ENCODE measurements around the gene SNORC.

Gene SNORC

DNA sequence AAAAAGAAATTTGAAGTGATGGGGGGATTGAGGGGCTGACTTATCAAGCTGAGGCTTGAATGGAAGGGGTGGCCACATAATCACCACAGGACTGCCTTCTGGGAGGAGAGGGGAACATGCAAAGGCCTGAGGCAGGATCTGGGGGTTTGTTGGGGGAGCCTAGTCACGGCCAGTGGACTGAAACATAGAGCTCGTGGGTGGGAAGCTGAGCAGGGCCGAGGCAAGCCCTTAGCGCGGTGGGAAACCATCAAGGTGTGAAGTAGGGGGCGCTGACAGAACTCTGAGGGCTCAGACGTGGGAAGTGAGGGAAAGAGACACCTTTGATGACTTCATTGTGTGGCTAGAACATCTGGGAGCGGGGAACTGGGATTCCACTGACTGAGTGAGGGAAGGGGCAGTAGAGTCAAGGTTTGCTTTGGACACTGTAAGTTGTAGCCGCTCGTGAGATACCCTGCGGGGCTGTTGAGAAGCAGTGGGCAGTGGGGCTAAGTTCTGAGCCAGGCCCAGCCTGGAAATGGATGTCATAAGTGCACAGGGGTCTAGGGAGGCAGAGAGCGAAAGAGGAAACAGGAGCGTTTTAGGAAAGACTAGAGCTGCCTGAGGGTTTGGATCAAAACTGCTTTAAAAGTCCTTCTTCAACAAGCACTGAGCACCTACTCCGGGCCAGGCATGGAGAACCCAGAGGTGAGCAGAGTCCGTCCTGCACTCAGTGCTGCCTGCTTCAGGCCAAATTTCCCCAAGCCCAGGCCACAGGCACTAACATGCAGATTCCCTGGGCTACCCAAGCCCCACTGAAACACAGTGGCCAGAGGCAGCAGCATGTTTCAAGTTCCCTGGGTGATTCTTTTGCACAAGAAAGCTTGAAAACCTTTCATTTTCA, 686 bp upstream of the SNORC start:
- no peak for DNase-seq (ENCODE audit: low read depth in 2 of 2)

DNA sequence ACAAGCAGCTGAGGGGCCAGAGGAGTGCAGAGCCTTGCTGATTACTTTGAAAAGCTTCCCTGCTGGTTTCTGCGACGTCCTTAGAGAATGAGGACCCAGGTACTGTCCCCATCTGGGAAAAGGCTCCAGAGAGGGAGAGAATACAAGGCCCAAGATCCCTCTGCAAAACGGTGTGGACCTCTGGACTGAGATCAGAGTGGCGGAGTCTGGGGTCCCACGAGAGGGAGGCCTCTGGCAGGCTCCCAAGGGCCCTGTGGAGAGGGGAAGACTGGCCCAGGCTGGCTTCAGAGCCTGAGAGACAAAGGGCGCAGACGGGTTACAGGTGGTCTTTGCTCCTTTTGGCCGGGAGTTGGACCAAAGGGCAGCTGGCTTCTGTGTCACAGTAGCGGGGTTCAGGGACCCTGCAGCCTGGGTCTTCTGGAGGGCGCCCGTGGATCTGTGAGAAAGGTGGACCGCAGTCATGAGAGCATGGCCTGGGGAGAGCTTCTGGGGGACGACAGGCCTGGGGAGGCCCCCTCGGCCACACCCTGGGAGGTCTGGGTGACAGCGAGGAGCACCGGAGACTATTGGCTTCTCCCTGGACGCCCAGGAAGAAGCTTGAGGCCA, 805 bp downstream of the SNORC start:
- no peak for DNase-seq (ENCODE audit: low read depth in 2 of 2)

DNA sequence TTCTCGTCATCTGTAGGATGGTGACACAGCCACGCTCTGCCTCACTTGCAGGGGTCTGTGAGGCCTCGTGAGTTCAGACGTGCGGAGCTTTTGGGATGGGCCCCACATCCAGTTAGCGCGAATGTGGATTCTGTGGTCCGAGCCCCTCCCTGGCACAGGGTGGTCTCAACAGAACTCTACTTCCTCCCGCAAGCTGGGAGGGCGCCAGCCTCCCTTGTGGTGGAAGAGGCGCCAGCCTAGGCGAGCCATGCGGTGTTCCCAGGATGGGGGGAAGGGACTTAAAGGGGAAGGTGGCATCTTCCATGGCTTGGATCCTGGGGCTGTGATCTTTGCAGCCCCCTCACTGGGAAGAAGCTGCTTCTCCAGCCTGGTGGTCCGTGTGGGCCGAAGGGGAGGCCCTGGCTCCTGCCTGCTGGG, 1.4 kb downstream of the SNORC start:
- no peak for DNase-seq (ENCODE audit: low read depth in 2 of 2)

DNA sequence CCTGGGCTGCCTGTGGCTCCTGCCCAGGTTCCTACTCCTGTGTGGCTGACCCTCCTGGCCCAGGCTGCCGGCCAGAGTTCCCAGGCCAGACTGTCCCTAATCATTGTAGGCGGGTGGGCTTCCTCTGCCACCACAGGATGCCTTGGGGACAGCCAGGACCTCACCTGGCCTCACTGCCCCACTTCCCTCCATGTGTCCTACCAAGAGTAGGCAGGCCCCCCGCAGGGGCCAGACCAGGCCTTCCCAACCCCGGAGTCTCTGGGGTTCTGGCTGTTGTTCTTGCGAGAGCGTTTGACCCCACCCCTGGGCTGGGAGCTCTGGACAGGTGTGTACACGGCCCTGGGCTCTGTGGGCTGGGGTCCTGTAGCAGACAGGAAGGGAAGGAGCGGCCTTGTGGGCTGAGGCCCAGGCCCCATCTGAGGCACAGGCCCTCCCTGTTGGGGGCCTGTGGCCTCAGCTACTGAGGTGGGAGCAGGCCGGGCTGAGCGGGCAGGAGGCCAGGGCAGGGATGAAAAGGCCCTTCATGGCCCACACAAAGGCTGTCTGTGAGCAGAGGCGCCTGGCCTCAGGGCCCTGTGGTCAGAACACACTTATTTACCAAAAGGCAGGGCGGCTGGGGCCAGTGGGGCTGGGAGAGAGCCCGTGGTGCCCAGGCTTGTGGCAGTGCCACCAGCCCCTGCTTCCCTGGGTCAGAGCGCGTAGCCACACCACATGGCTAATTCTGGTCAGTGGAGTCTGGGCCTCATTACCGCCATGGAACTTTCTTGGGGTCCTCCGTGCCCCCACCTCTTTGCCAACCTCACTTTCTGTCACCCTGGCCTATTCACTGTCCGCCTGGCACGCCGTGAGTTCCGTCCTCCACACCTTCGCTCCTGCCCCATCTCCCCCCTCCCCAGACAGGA, 2.0 kb downstream of the SNORC start:
- DNase-seq (ENCODE audit: low read depth in 2 of 2), result no peak

DNA sequence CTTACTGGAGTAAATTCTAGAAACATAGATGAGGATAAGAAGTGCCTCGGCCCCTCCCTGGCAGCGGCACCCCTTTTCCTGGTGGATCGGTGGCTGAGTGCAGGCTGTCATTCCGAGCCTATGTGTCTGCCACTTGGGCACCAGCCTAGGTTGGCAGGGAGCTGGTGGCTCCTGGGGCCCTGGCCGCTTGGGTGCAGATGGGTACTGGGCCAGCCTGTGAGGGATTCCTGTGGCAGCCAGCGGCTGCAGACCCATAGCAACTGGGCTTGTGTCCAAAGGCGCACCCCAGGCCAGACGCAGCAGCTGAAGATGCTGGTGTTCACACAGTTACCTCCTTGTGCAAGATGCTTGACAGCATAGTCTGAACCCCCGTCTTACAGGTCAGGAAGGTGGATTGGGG, 2.8 kb downstream of the SNORC start:
- DNase-seq (ENCODE audit: low read depth in 2 of 2), result no peak

DNA sequence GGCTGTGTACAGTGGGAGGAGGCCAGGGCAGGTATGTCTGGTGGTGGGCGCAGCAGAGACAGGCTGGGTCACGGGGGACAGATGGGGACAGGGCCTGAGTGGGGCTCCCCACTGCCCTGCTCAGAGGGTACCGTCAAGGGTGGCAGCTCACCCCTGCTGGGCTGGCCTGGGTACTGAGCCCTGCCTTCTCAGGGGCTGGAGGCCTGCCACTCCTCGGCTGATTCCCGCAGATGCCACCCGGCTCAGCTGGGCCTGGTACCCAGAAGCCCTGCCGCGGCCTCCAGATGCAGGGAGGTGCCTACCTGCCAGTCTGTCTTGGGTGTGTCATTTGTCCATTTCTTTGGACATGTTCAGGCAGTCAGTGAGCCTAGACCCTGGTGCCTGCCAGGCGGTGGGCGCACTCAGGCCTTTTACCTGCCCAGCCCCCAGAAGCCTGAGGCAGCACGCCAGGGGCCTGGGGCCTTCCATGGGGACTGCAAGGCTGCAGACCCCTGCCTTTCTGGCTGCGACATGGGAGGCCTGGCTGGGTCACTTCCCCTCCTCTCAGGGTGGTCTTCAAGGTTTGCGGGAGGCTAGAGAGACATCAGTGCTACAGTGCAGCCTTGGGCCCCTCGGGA, 3.3 kb downstream of the SNORC start:
- DNase-seq (ENCODE audit: low read depth in 2 of 2), result no peak

DNA sequence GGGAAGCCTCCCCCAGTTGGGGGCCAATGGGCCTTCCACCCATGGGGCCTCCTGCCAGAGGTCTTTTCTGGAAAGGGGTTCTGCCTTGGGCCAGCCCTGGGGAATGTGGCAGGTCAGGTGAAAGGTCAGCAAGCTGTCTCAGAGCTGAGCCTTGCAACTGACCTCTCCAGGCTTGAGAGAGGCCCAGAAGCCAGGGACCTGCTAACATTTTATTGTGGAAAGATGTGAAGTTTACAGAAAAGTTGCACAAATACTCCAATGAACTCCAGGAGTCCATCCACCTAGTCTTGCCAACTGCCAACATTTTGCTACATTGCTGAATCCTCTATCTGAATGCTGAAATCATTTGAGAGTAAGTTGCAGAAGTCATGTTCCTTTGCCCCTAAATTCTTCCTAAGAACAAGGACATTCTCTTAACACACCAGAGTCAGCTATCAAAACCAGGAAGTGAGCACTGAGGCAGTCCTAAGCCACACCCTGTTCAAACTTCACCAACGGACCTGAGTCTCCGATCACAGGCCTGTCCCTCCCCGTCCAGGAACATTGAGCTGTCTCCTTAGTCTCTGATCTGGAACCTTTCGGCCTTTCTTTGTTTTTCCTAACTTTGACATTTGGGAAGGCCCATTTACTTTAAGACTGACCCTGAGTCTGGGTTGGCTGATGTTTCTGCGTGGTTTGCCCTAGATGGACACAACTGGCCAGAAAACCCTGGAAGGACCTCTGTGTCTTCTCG, 4.0 kb downstream of the SNORC start:
- DNase-seq (ENCODE audit: low read depth in 2 of 2), result no peak

DNA sequence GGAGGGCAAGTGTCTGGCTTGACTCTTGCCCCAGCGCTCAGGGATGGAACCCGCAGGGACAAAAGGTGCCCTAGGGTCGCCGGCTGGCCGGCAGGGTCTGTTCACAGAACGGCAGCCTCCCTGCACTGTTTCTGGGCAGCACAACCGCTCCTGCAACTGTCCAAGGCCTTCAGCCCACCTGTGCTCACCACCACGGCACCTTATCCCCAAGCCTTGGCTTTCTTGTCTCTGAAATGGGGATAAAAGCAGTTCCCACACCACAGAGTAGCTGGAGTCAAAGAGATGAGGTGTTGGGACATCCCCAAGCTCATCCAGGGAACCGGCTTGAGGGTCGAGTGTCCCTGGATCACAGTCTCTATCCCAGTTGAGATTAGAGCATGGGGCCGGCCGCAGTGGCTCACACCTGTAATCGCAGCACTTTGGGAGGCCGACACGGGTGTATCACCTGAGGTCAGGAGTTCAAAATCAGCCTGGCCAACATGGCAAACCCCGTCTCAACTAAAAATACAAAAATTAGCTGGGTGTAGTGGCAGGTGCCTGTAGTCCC, 4.7 kb downstream of the SNORC start:
- DNase-seq (ENCODE audit: low read depth in 2 of 2), result no peak

DNA sequence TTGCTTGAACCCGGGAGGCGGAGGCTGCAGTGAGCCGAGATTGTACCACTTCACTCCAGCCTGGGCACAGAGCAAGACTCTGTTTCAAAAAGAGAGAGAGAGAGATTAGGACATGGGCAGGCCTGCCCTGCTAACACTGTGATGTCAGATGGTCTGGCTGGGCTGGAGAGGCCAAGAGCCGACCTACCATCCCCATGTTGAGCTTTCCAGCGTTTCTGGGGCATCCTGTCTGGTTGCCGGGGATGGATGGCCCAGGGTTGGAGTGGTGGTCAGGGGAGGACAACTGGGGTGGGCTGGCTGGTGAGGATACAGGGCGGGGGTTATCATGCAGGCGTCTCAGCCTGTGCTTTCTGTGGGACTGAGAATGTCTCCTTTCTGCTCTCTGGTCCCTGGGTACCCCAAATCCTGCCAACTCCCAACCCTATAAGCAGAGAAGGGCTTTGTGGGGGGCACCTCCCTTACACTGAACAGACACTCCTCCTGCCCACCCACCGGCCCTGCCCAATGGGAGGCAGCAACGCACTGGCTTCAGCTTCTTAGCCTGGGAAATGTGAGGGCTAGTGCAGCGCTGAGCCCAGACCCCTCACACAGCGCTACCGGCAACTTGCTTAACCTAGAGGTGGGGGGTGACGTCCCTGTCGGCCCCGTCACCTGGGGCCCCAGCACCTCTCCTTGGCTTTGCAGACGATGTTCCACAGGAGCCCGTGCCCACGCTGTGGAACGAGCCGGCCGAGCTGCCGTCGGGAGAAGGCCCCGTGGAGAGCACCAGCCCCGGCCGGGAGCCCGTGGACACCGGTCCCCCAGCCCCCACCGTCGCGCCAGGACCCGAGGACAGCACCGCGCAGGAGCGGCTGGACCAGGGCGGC, 5.4 kb downstream of the SNORC start:
- no peak for DNase-seq (ENCODE audit: low read depth in 2 of 2)

DNA sequence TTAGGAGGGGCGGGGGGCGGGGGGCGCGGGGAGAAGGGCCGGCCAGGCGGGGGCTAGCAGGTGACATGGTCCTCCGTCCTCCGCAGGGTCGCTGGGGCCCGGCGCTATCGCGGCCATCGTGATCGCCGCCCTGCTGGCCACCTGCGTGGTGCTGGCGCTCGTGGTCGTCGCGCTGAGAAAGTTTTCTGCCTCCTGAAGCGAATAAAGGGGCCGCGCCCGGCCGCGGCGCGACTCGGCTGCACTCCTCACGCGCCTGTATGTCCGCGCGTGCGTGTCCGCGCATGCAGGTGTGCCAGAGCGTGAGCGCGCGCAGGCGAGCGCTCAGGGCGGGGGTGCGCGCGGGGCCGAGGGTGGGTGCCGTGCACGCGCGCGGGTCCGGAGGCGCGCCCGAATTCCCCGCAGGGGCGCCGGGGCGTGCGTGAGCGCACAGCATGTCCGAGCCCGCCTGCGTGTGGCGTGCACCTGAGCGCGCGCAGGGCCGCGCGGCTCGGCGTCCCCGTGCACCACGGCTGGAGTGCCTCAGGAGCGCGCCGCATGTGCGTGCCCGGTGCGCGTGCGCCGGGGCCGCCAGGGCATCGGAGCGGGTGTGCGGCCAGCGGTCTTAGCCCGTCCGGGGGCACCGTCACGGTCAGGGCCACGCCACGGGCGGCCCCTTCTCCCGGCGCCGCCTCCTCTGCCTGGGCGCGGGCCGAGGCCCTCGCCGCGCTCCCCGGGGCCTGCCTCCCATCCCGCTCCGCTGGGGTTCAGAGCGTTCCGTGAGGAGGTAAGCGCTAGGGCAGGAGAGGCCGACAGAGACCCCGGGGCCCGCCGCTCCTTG, 6.3 kb downstream of the SNORC start:
- peak in 1 of 2 donors; percentile 25 for DNase-seq (ENCODE audit: low read depth in 2 of 2)

DNA sequence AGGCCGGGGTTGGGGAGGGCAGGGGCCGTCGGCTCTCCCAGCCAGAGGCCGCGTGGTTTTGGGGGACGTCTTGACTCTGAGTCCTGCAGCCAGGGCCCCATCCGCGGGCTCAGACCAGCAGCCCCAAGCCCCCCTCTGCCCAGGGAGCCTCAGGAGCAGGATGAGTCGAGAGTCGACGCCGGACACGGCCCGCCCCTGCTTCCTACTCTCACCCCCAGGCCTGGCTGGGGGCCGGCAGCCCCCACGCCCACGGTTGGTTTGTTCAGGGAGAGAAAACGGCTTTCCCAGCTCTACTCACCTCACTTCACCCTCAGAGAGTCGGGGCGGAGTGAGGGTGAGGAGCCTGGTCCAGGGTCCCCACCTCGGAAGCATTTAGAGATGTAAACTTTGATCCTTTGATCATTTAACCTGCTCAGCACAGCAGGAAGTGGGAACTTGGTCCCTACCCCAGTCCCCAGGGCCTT, 6.9 kb downstream of the SNORC start:
- DNase-seq (ENCODE audit: low read depth in 2 of 2), result no peak

DNA sequence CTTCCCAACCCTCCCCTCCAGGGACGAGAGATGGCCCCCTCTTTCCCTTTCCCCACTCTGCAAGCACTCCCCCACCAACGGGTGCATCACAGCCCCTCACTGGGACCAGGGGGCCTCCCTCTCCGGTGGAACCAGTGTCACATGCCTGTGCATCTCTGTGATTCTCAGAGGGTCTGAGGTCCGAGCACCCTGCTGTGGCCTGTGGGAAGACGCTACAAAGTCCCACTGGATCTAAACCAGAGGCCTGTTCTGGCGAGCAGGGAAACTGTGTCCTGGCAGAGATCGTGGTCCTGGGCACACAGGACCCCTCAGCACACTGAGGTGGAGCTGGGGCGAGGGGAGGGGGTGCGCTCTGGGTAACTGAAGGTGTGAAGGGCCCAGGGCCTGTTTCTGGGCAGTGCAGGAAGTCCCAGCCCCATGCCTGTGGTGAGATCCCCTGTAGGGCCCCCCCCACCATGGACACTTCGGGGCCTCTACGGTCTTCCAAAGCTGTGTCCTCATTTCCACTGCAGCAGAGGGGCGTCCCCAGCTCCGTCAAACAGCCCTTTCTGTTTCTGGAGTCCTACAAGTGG, 8.0 kb downstream of the SNORC start:
- no peak for DNase-seq (ENCODE audit: low read depth in 2 of 2)

DNA sequence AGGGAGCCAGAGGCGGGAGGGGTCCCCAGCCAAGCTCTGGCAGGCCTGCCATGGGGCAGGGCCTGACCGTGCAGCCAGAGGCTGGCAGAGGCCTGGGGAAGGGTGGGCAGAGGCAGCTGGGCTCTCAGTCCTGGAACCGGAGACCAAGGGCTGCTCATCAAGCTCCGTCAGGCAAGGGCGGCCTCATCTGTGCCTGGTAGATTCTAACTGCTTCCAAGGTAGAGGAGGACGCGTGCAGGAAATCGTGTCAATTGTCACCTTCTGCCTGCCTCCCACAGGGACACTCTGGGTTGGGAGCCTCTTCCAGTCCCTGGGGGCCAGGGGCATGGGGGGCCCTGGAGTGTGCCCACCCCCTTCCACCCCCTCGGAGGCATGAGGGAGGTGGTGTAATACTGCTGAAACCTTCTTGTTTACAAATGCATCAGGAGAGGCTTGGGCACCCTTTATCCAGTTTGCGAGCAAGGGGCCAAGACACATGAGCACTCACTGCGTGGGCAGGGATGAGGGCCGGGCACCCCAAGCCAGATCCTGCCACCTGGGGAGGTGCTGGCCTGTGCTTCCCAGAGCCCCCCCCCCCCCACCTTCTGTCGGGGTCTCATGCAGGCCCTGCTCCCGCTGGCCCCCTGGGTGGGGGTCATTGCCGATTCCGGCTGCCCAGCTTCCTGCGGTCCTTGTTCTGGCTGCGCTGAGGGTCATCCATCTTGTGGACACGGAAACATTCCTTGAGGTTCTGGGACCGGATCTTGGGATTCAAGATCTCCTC, 9.0 kb downstream of the SNORC start:
- DNase-seq (ENCODE audit: low read depth in 2 of 2), result no peak

DNA sequence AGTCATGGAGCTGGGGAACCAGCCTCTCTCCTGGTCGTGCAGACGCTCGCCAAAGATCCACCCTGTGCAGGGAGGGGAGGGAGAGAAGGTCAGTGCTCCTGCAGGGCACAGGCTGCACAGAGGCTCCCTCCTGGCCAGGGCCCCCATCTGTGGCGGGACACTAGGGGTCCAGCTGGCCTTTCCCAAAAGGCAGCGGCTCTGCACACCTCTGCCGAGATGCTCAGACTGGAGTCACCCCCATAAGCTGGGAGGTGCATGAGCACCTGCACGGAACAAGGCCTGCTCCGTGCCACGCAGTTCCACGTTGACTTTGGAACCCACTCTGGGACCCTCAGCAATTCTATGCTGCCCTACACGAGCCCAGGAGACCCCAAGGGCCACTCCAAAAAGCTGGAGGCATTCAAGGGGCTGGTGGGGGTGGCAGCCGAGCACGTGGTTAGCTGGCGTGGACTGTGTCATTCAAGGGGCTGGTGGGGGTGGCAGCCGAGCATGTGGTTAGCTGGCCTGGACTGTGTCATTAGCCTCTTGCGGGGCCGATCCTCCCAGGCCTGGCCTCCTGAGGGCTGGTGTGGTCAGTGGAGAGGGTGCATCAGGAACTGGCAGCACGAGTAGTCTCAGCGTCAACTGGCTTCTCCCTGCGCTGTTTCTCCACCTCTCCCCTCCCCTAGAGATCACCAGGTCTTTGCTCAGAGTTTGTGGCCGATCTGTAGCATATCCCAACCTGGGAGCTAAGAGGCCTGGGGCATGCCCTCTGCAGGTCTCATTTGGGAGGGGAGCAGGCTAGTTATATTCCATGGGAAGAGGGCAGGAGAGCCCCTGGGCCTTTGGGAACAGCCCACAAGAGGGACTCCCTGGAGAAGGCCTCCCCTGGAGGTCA, 9.8 kb downstream of the SNORC start:
- DNase-seq (ENCODE audit: low read depth in 2 of 2), result no peak

DNA sequence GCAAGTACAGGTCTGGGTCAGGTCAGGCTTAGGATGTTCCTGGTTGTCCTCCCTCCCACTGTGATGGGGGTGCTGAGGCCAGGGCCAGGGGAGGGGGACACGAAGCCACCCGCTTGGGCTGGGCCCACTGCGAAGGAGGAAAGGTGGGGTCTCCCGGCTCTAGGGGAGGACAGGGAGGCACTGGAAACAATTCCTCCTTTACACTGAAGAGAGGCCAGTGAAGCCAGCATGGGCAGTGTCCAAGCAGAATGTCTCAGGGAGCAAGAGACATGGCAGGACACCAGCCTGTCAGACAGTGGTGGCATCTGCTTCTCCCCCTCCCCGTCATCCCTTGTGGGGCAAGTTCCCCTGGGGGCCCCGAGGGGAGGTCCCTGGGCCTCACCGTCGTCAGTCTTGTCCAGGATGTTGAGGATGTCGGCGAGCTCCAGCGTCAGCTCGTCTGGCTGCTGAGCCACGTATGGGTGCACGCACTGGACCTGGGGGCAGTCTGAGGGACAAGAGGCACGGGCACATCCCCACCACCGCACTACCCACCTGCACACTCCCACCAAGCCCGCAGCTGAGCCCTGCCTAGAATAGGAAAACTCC, 10.8 kb downstream of the SNORC start:
- DNase-seq (ENCODE audit: low read depth in 2 of 2), result no peak

DNA sequence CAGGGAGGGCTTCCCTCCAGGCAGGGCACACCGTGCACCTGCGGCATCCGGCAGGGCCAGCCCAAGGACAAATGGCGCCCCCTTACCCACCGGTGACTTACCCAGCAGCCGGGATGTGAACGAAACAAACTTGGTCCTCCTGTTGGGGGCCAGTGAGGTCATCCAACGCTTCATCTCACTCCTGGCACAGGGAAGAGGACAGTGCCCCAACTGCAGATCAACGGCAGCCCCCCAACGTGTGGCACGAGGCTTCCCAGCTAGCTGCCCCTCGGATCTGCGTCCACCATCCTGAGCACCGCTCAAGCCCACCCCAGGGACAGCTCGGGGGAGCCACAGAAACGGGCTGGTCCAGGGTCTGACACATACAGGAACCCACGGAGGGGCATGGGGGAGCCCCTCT, 12.0 kb downstream of the SNORC start:
- DNase-seq (ENCODE audit: low read depth in 2 of 2), result no peak
